Prostate gland (tissue), 2 donors: ENCODE results near the gene KDM4B.

ENCODE experiments used
- POLR2A ChIP-seq: fragments of 450-650 bp; IDR thresholded peaks from one replicate; pipeline ENCODE4 v1.6.1; 2016; ENCODE audit warnings: antibody characterized with exemption, mild to moderate bottlenecking
- TF ChIP-seq, protein P1 (sequence below), 4 experiments: fragments of 200-600 bp in 2 of 4; fragments of 450-650 bp in 2 of 4; sonication (generic) in 2 of 4; IDR thresholded peaks; 1 replicate in 3 of 4; 2 replicates in 1 of 4; pipeline ENCODE4 v1.5.1; 2016 to 2019; ENCODE audit warnings: antibody characterized with exemption in 4 of 4, mild to moderate bottlenecking in 2 of 4, moderate library complexity in 2 of 4

DNA sequence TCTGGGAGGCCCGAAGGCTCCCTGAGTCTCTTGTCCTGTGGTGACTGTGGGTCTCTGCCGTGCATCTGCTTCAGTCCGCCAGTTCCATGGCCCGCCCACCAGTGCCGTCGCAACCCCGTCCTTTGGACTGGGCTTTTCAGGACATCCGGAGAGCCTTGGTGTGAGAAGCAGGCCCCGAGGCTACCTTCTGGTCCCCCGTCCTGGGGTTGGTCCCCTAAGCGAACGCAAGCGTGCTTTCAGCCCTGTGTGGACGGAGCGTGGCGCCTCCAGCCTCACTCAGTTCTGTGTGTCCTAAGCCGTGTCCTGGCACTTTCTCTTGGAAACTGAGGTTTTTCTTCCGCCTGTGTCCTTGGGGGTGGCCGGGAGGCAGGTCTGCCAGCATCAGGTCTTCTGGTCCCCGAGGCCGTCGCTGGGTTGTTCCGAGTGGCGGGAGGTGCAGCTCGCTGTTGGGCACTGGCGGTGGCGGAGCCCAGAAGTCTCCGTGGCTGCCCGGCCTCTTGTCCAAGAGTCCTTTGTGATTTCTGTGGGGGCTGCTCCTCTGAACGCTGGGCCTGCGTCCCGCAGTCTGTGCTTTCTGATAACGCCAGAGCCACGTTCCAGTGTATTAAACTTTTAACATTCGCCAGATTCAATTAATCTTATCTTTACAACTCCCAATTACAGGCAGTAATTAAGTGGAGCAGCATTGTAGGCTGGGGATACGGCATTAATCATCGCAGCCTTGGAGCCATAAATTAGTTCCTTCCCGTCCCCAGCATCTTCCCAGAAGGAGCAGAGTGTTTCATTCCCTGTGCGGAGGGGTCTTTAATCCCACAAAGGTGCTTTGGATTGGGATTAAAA, 99.5 kb downstream of the KDM4B start:
- TF ChIP-seq, protein P1, sequence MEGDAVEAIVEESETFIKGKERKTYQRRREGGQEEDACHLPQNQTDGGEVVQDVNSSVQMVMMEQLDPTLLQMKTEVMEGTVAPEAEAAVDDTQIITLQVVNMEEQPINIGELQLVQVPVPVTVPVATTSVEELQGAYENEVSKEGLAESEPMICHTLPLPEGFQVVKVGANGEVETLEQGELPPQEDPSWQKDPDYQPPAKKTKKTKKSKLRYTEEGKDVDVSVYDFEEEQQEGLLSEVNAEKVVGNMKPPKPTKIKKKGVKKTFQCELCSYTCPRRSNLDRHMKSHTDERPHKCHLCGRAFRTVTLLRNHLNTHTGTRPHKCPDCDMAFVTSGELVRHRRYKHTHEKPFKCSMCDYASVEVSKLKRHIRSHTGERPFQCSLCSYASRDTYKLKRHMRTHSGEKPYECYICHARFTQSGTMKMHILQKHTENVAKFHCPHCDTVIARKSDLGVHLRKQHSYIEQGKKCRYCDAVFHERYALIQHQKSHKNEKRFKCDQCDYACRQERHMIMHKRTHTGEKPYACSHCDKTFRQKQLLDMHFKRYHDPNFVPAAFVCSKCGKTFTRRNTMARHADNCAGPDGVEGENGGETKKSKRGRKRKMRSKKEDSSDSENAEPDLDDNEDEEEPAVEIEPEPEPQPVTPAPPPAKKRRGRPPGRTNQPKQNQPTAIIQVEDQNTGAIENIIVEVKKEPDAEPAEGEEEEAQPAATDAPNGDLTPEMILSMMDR (IDR thresholded peaks at IDR 0.05): no peak
- no peak for TF ChIP-seq POLR2A
